Measurements from ENCODE around the gene UGGT2. TPM values are rescaled to one million over a fixed set of nuclear protein-coding genes. Genes with fewer than 3 reads are reported as not detected.
A peak's percentile ranks its signal among the peaks of the same experiment; 100 is the strongest.
"Not testable (repeated sequence)": the region's sequence is repeated elsewhere in the genome, so short reads cannot be mapped to it uniquely, and the experiment has no call there.

UGGT2 gene
- total RNA-seq, 1 donor = 63.0 TPM

- no peak for TF ChIP-seq CTCF (IDR thresholded peaks at IDR 0.05; ENCODE audit: insufficient read depth, low read depth, low read length)
- DNase-seq (ENCODE audit: low read depth) = peak; percentile 65
- no peak overlapping the region for H3K4me3 ChIP-seq (ENCODE audit: low read depth, low read length)
These were observed 188.1 kb downstream of the UGGT2 start for GRCh38 chr13:95865080-95865615.

- no peak overlapping the region for H3K4me3 ChIP-seq (ENCODE audit: low read depth, low read length)
- no peak for TF ChIP-seq CTCF (IDR thresholded peaks at IDR 0.05; ENCODE audit: insufficient read depth, low read depth, low read length)
- DNase-seq (ENCODE audit: low read depth) = peak; percentile 14
These were observed 190.8 kb downstream of the UGGT2 start for GRCh38 chr13:95862408-95862807.

GRCh38 chr13:95861296-95861695 is 191.9 kb downstream of the UGGT2 start:
- H3K4me3 ChIP-seq (ENCODE audit: low read depth, low read length) = no peak overlapping the region
- no peak for DNase-seq (ENCODE audit: low read depth)
- no peak for TF ChIP-seq CTCF (IDR thresholded peaks at IDR 0.05; ENCODE audit: insufficient read depth, low read depth, low read length)

DNA sequence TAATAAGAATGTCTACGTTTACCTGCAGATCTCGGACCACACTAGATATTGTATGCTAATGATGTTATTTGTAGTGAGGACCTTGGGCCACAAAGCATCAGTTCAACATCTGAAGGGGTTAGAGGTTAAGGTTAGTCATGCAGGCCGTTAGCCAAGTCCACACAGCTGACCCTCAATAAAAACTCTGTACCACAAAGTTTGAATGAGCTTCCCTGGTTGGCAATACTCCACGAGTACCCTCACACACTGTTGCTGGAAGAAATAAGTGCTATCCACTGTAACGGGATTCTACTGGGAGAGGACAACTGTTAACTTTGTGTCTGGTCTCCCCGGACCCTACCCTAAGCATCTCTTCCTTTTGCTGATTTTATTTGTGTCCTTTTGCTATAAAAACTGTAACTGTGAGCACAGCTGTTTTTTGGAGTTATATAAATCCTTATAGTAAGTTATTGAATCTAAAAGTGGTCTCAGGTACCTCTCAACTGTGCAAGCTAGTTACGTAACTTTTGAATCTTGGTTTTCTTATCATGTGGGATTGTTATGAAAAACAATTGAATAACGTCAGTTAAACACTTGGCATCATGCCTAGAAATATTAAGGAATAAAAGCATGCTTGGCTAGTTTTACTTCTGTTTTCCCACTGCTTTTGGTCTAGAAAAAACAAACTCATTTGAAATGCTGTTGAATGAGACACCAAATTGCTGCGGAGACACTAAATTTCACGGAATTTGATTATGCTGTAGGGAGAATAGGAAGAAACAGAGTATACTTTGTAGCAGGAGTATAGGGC is 194.7 kb downstream of the UGGT2 start:
- TF ChIP-seq CTCF (IDR thresholded peaks at IDR 0.05; ENCODE audit: insufficient read depth, low read depth, low read length) = no peak
- no peak overlapping the region for H3K4me3 ChIP-seq (ENCODE audit: low read depth, low read length)
- peak; percentile 60 for DNase-seq (ENCODE audit: low read depth)

DNA sequence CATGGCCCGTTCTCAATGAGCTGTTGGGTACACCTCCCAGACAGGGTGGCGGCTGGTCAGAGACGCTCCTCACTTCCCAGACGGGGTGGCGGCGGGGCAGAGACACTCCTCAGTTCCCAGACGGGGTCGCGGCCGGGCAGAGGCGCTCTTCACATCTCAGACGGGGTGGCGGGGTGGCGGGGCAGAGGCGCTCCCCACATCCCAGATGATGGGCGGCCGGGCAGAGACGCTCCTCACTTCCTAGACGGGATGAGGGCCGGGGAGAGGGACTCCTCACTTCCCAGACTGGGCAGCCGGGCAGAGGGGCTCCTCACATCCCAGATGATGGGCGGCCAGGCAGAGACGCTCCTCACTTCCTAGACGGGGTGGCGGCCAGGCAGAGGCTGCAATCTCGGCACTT is 207.5 kb downstream of the UGGT2 start:
- H3K4me3 ChIP-seq (ENCODE audit: low read depth, low read length); DNase-seq (ENCODE audit: low read depth): not testable (repeated sequence)

GRCh38 chr13:95842898-95843297 is 210.3 kb downstream of the UGGT2 start:
- no peak for TF ChIP-seq CTCF (IDR thresholded peaks at IDR 0.05; ENCODE audit: insufficient read depth, low read depth, low read length)
- DNase-seq (ENCODE audit: low read depth) = no peak
- H3K4me3 ChIP-seq (ENCODE audit: low read depth, low read length) = no peak overlapping the region

DNA sequence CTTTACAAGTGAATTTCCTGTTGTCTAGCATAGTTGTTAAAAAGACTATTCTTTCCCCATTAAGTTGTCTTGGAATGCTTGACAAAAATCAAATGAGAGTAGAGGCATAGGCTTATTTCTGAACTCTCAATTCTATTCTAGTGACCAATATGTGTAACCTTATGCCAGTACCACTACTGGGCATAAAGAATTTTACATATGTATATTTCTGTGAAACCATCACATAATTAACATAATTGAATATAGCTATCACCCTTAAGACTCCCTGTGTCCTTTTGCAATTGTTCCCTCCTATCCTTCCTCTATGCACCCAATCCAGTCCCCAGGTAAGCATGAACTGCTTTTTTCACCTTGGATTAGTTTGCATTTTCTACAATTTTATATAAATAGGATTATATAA is 211.3 kb downstream of the UGGT2 start:
- H3K4me3 ChIP-seq (ENCODE audit: low read depth, low read length) = no peak overlapping the region
- no peak for TF ChIP-seq CTCF (IDR thresholded peaks at IDR 0.05; ENCODE audit: insufficient read depth, low read depth, low read length)
- DNase-seq (ENCODE audit: low read depth) = no peak

Measured in fibroblast of villous mesenchyme (primary cell).